IPS-NIHi7 (cell line): ENCODE measurements around the gene TGFBR3.
A peak's percentile ranks its signal among the peaks of the same experiment; 100 is the strongest.

ENCODE experiments used
- DNase-seq: peaks from one replicate; pipeline ENCODE4 v3.0.0; 2012; ENCODE audit warnings: mixed read lengths; ENCODE audit errors: extremely low spot score

The TGFBR3 gene

DNA sequence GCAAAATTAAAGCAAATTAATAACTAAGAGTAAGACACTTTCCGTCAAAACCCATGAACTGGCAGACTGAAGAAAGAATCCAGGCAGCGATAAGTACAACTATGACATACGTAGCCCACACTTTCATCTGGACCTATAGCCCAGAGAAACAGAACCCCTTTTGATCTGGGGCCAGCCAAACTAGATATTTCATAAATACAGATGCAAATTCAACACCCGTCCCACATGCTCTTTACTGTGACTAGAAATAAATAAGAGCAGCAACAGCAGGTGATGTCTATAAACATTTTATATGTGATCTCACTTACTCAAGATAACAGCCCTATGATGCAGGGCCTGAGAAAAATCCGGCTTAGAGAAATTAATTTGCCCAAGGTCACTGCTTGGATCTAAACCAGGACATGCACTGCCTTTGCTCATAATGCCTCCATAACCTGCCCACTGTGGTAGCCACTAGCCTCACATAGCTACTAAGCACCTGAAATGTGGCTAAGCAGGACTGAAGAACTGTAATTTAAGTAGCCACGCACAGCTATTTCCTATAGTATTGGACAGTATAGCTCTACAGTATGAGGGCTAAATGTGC lies 130.2 kb downstream of the TGFBR3 start:
- no peak for DNase-seq

GRCh38 chr1:91754816-91755580 lies 131.0 kb downstream of the TGFBR3 start:
- no peak for DNase-seq

- no peak for DNase-seq
Measured at GRCh38 chr1:91754348-91754747, 131.6 kb downstream of the TGFBR3 start.

- DNase-seq: no peak
Measured at GRCh38 chr1:91753878-91754277, 132.1 kb downstream of the TGFBR3 start.

- no peak for DNase-seq
Measured at GRCh38 chr1:91752324-91752723, 133.6 kb downstream of the TGFBR3 start.

DNA sequence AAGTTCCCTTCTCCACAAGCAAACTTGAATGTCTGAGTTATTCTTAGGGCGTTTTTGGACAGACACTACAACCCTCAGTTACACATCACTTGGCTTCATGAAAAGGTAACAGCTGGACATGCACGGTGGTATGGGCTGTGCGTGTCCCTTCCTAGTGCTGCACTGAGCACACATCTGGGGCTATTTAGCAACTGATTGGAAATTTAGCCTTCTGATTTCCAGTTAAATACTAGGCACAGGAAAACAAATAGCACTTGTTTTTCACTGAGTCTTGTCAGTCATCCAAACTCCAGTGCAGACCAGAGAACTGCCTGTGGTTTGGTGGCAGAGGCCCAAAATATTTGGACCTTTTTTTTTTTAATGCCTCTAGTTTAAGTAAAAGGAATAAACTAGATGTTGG lies 134.7 kb downstream of the TGFBR3 start:
- no peak for DNase-seq

GRCh38 chr1:91750398-91750996 lies 135.5 kb downstream of the TGFBR3 start:
- DNase-seq: no peak

- DNase-seq: no peak
Measured at GRCh38 chr1:91749788-91750231, 136.1 kb downstream of the TGFBR3 start.

DNA sequence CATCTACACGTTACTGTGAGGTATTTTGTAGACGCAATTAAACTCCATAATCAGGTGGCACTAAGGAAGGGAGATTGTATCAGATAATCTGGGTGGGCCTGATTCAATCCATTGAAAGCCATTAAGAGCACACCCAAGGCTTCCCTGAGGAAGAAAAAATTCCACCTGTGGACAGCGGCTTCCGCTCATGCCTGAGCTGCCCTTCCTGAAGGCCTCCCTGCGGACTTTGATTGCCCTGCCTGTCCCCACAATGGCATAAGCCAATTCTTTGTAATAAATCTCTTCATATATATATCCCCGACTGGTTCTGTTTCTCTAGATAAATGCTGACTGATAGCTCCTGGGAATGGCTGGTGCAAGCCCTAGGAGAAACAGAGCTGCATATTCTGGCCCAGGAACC lies 138.3 kb downstream of the TGFBR3 start:
- DNase-seq: no peak

DNA sequence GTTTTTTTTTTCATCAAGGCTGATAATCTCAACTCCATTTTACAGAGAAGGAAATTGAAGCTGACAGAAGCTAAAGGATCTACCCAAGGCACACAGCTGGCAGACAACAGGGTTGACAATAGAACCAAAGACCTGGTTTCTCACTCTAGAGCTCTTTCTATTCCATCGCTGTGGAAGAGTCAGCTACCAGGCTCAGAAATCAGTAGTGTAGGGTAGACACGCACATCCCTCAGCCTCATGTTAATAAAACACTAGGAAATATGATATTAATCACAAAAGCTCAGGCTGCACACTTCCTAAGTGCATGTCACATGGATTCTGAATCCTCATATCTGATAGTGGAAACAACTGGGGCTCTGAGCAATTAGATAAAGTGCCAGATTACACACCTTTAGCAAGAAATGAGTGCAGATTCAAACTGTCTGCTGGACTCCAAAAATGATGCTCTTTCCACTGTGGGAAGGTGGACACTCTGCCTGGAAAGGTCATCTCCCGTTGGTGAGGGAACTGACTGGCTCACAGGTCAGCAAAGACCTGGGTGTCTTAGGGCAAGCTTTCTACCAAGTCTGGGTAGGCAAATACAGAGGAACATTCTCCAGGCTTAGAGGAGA lies 139.1 kb downstream of the TGFBR3 start:
- no peak for DNase-seq

DNA sequence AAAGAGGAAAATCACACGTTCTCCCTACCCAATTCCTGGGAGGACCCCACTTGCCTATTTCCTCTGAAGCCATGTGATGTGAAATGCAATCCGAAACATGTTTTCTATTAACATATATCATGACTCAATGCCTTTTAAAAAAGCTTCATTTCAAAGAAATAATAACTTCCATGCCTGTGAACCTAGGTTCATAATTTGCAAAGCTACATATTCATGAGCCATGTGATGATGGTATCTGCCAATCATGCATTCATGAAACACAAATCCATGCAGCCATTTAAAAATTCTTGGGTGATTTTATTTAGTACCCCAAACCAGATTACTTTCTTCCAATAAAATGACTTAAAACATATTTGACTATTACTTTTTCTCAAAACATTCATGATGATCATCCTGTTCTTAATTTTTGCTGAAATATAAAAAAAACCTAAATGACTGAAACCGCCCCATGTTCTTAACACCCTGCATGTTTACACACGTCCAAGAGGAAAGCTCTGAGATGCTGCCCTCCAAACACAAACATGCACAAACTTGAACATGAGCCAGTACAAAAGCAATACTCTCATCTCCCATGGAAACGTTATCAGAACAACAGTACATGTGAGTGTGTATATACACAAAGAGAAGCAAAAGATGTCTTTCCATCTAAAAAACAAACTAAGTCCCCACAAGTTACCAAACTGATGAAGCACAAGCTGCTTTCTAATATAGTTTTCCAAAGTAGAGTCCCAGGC lies 140.1 kb downstream of the TGFBR3 start:
- no peak for DNase-seq

DNA sequence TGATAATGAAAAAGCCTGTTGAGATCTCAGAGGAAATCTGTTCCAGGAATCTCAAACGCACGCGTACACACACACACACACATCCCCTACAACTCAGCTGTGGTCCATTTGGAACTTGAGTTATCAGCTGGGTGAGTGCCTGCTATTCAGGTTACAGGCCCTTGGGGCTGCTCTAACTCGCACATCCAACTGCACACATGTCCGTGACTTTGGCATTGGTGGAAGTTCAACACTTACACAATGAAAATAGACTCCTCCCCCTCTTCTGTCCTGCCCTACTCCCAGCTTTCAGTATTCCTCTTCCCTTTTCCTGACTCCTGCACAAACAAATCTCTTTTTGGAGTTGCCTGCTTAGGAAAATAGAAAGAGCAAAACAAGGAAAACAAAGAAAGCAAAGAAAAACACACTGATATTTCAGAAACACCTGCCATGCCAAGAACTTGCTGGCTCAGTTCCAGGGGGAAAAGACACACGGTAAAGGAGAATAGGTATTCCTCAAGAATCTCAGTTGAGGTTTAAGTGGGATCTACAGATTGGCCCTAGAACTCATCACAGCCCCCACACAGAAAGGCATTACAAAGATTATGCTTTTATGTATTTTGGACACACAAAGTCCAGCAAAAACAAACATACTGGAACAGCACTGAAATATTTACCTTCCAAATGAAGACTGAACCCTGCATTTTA lies 140.9 kb downstream of the TGFBR3 start:
- no peak for DNase-seq

DNA sequence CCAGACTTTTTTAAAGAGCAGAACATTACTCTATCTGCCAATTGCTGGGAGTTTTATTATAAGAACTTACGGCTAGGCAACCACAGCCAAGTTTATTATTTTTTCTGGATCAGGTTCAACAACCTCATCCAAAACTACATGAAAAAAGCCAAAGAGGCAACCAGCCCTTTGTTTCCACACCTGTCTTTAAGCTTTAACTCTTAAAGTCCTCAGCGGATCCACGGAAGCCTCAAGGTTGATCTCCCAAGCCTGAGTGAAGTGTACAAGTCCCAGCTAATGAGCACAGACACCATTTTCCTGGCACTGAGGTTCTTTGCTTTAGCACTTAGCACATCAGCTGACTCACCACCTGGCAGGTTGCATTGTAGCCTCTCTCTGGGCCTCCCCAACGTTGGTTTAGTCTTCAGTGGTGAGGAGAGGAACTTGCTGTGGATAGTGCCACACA lies 143.1 kb downstream of the TGFBR3 start:
- DNase-seq: no peak

- DNase-seq: no peak
Measured at GRCh38 chr1:91741906-91742305, 144.0 kb downstream of the TGFBR3 start.

GRCh38 chr1:91741301-91741700 lies 144.7 kb downstream of the TGFBR3 start:
- DNase-seq: no peak

- DNase-seq: no peak
Measured at GRCh38 chr1:91737650-91738049, 148.3 kb downstream of the TGFBR3 start.

- peak; percentile 73 for DNase-seq
Measured at GRCh38 chr1:91736715-91737615, 149.0 kb downstream of the TGFBR3 start.

DNA sequence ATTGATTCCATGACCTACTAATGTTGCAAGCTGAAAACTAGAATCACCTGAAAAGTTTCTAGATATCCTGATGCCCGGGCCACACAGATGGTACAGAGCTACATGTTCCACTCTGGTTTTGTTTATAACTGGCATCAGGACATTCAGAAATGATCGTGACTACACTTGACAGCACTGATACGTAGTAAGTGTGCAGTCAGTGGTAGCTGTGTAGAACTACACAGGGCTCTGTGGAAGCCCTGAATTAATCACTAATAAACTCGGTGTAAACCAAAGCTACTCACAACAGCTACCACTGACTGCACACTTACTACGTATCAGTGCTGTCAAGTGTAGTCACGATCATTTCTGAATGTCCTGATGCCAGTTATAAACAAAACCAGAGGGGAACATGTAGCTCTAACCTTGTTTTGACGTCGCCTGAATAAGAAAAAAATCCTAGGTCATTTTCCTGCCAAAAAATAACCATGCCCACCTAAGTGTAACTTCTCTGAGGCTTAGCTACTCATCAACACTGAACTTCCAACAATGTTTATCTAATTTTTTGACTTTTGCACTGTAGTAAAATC lies 149.7 kb downstream of the TGFBR3 start:
- DNase-seq: no peak

DNA sequence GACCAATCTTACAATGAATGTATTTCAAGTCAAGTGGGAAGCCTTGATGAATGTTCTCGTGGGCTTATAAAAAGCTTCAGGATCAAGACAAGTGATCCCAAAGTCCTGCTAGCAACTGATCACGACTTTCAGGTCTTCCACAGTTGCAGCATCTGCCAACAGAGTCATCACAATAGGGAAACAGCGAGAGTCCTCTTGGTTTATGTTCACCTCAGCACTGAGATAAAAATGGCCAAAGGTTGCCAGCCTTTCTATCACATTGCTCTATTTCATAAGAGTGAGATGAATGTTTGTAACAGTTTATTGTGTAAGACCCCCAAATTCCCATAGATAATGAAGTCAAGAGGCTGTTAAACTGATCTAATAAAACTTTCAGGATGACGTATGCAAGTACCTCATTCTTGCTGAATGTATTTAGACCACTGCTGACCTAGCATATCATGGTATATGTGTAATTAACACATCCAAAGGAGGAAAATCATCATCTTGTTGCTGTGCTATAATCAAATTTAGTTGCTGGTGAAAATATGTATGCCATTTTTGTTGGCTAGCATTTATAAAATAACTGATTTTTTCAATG lies 150.6 kb downstream of the TGFBR3 start:
- DNase-seq: no peak

GRCh38 chr1:91734761-91735160 lies 151.2 kb downstream of the TGFBR3 start:
- no peak for DNase-seq
